ENCODE results near the gene RSPRY1. TPM values are rescaled to one million over a fixed set of nuclear protein-coding genes. Genes with fewer than 3 reads are reported as not detected.

Gene RSPRY1
- total RNA-seq, 1 experiment from 2014 or later: 24.9 TPM

- ChIA-PET POLR2A (no interaction called here), CTCF (no interaction called here), RAD21 (ENCODE audit: low non-redundant PET in 1 of 2, low total read pairs in 2 of 2, uncharacterized antibody in 2 of 2, unreplicated experiment in 2 of 2) (no interaction called here)
- H3K79me2 ChIP-seq (ENCODE audit: insufficient read depth, low read length): no peaks in the 10 kb centered on the region
- H3K9me2 ChIP-seq (ENCODE audit: insufficient read depth): no peaks in the 10 kb centered on the region
- no TSS peak for BruUV-seq (replicated peaks)
- ATAC-seq: no peak
- DNase-seq (ENCODE audit: low read depth, low spot score): no peak
- no peaks in the 10 kb centered on the region for H3K4me1 ChIP-seq (ENCODE audit: control insufficient read depth in 1 of 2, insufficient read depth in 2 of 2, low read length in 2 of 2)
- H3K27ac ChIP-seq (ENCODE audit: low read depth, low read length): no peak overlapping the region
- H4K20me1 ChIP-seq (ENCODE audit: insufficient read depth): no peaks in the 10 kb centered on the region
- no peak overlapping the region for H3K4me3 ChIP-seq (replicated peaks in 1 of 2; ENCODE audit: low read depth in 1 of 2, low read length in 2 of 2)
- H2AFZ ChIP-seq (ENCODE audit: low read depth, low read length, poor library complexity, severe bottlenecking): no peak overlapping the region
- no peak for TF ChIP-seq ZBTB33 (IDR thresholded peaks at IDR 0.05; ENCODE audit: extremely low read depth, insufficient replicate concordance, low read length)
- TF ChIP-seq ZNF274 (IDR thresholded peaks at IDR 0.05; ENCODE audit: low read depth, low read length): no peak
- TF ChIP-seq JUND (IDR thresholded peaks at IDR 0.05): no peak
- TF ChIP-seq ATF3 (IDR thresholded peaks at IDR 0.05): no peak
- no peak for TF ChIP-seq CBX3 (IDR thresholded peaks at IDR 0.05; ENCODE audit: low read depth)
- no peak for TF ChIP-seq EZH2 (IDR thresholded peaks at IDR 0.05)
- no peak for TF ChIP-seq RAD21 (IDR thresholded peaks at IDR 0.05; ENCODE audit: low read depth)
- TF ChIP-seq TCF7L2 (IDR thresholded peaks at IDR 0.05; ENCODE audit: borderline replicate concordance, extremely low read depth, insufficient read depth, insufficient read length): no peak
- no peak for TF ChIP-seq FOSL1 (IDR thresholded peaks at IDR 0.05; ENCODE audit: low read depth)
- TF ChIP-seq SP1 (IDR thresholded peaks at IDR 0.05; ENCODE audit: low read depth): no peak
- no peak for TF ChIP-seq REST (IDR thresholded peaks at IDR 0.05; ENCODE audit: low read depth)
- TF ChIP-seq CTCF (IDR thresholded peaks at IDR 0.05 in 2 of 3, conservative IDR thresholded peaks at IDR 0.05 in 1 of 3; ENCODE audit: borderline replicate concordance in 1 of 3, insufficient read depth in 1 of 3, low read depth in 2 of 3, low read length in 2 of 3): no peak
- TF ChIP-seq POLR2A (IDR thresholded peaks at IDR 0.05; ENCODE audit: borderline replicate concordance, extremely low read depth, insufficient read depth, insufficient read length): no peak
- no peak for TF ChIP-seq SRF (IDR thresholded peaks at IDR 0.05; ENCODE audit: low read depth)
- no peaks in the 10 kb centered on the region for H3K36me3 ChIP-seq (ENCODE audit: control insufficient read depth in 1 of 2, insufficient read depth in 2 of 2, low read length in 2 of 2)
- H3K9ac ChIP-seq (ENCODE audit: low read length): no peak overlapping the region
- no peak overlapping the region for H3K4me2 ChIP-seq (ENCODE audit: low read length)
- intact Hi-C loops (cut with micrococcal nuclease): no loop called here
- H3K9me3 ChIP-seq (ENCODE audit: control insufficient read depth in 1 of 2, insufficient read depth in 1 of 2, low read depth in 1 of 2, low read length in 2 of 2): no peaks in the 10 kb centered on the region
- H3K27me3 ChIP-seq (ENCODE audit: insufficient read depth, low read length): no peaks in the 10 kb centered on the region
These were observed 44.1 kb upstream of the RSPRY1 start for GRCh38 chr16:57141822-57142631.

All from HCT116 (cell line).